Endometrium (tissue), 2 donors: Measurements from ENCODE around the gene NELFA.

Experiments used
- FAIRE-seq: peaks from 2 replicates; lab custom pipeline; 2012; peaks lifted over from hg19 to GRCh38; lab: Jason Lieb, UNC
- donor health status: control.
- donor health status: control.

Gene NELFA

DNA sequence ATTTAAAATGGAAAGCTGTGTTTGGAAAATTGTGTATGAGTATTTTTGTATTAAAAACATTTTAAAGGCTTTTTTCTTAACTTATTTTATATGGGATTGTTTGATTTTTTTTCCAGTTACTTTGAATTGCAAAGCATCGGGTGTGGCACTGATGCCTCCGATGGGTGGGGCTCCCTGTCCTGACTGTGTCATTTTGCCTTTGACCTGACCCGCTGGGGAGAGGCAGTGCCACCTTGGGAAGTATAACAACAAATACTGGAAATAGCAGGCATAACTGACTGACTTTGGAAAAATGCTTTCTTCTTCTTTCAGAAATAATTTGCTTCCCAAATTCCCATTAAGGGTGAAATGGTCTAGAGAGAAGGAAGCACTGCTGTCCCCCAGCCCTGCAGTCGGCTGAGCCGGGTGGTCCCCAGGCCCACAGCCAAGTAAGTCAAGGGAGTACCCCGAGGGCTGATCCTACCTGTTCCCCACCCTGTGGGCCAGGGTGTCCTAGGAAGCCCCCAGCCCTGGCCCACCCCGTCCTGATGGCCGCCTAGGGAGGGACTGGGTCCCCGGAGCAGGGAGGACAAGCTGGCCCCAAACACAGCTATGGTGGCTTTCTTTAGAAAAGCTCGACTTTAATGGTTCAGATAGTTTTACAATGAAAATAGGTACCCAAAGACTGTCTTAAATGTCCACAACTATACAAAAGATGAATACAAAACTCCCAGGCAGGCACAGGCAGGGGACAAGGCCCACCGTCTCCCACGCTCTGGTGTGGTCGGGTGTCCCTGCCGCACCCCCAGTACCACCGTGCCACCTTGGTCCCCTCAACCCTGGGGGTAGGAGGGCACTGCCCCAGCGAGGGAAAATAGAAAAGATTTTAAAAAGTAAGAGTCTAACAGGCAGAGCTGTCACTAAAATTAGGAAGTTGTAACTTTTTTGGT, 26.4 kb downstream of the NELFA start:
- no peak for FAIRE-seq

DNA sequence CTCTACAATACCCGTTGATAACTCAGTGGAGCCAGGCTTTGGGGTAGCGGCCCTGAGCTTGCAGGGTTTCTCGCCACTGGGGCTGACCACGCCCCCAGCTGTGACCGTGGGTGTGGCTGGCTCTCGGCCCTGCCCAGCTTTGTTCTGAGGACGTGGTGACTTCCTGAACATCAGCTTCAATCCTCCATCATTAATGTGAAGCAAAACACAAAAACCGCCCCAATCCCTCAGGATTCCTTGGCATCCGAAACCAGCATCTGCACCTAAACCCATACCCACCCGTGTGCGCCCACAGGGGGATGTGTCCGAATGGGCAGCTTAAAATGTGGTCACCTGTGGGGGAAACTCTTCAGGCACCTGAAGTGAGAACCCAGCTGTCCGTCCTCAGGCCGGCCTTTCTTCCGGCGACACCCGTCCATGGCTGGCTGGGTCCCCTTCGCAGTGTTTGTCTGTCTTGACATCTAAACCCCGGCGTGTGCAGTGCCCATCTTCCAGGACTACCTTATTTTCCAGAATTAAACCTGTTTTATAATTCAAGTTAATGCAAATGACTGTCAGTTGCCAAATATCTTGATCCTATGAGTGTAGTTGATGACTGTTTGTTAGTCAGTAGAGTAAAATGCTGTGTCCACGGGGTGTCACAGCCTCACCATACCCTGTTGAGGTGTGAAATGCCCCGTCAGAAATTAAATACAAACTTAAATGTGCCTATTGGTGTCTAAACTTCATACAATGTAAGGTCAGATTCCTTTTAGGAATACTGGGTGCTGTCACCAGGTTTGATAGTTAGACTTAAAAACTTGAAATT, 27.3 kb downstream of the NELFA start:
- no peak for FAIRE-seq

DNA sequence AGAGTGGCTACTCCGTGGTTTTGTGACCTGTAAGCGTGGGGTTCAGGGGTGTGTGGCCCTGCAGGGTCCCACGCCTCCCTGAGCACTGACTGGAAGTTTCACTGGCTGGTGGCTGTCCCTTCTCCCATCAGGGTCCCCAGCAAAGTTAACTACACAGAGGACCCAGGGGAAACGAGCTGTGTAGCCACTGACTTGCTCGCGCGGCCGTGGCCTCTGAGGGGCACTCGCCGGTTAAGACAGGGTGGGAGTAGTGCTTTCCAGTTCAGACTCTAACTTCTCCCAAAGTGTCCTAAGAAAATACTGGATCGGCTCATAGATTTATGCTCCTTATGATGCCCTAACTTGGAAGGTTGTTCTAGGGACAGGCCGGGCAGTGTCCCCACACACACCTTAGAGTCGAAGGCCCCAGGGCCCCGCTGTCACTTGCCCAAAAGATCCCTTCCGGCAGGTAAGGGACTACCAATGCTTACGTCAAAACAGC, 28.2 kb downstream of the NELFA start:
- no peak for FAIRE-seq

DNA sequence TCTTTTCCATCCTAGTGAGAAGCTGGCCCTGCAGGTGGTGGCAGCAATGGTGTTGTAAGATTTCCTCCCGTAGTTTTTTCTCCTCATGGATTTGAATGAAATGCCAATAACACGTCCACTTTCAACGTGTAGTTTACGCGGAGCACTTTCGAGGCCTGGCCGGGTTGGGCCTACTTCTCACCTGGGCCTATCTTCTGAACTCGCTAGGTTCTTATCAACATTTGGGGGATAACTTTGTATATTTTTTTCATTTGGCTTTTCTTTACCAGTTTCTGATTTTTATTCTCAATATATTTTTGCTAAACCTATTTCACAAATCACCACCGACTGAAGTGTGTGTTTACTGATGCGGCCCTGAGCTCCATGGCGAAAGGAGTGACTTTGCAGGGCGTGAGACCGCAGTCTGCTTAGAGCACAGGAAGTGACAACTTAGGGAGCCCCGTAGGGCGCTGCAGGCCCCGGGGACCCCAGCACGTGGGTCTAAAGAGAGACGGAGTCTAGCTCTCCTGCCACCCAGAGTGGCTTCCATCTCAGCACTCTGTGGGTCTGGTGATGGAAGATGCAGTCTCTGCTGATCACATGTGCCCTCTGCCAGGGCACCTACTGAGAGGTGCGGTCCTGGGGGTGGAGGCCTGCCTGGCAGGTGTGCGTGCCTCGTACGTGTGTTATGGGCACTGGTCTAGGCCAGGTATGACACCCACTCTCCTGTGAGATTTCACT, 29.1 kb downstream of the NELFA start:
- no peak for FAIRE-seq

DNA sequence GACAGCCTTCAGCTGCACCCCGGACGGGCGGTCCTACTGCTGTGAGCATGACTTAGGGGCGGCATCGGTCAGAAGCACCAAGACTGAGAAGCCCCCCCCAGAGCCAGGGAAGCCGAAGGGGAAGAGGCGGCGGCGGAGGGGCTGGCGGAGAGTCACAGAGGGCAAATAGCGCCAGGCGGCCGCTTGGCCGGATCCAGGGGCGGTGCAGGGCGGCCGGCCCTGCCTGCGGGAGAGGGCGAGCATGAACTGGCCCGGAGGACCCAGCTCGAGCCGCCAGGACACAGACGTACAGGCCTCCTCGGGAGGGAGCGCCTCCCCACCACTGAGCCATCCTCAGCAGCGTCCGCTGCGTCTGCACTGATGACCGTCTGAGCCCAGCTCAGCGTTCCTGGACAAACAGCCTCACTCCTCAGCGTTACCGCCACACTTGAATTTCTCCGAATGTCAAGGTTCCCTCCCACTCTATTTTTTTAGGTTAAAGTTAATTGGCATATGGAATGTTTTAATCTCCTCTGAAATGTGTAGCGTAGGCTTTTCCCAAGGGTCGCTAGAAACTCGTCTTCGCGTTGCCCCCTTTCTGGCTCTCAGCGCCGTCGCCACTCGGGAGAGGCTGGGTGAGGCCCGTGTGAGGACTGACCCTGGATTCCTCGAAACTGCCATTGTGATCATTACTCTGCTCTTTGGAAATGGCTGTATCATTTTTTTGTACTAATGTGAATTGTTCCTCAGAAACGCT, 29.9 kb downstream of the NELFA start:
- no peak for FAIRE-seq

DNA sequence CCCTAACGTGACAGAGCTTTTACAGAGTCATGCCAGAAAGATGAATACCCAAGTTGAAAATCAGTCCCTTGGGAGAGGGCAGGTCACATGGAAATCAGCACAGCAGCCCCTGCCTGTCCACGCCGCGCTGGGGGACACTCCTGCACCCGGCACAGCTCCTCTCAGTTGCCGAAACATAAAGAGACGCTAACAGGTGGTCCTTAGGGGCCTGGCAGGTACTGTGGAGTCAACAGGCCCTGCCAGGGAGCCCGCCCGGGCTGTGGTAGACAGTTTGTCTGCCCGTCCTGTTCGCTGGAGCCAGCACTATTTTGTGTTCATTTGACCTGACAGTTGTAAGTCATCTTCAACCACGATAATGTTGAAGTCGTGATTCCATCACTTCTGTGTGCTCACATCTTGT, 30.5 kb downstream of the NELFA start:
- no peak for FAIRE-seq

DNA sequence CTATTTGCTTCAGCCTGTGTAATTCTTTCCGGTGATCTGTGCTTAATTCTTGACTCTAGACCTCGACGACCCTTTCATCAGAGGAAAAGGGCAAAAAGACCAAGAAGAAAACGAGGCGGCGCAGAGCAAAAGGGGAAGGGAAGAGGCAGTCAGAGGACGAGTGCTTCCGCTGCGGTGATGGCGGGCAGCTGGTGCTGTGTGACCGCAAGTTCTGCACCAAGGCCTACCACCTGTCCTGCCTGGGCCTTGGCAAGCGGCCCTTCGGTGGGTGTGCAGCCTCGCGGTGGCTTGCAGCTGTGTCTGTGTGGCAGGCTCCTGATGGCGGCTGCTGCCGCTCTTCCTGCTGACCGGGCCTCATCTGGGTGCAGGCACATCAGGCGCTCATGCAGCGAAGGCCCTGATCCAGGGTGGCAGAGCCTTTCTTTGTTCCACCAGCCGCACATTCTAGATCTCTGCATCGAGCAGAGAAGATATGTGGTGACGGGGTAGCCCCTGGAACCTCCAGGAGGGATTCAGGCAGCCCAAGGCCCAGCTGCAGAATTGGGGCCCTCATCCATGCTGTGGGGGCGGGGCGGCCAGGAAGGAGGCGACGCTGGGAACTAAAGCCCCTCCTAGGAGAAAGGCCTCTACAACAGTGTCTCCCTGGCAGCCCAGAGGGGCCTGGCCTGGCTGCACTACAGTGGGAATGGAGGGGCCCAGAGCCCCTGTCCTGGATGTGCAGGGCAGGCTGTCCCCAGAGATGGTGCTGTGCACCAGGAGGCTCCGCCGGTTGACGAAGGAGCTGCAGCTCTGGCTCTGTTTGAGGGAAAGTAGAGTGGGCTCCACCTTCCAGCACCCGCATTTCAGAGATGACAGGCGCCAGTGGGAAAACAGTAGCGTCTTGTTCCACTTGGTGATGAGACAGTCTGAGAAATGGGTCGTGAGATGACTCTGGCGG, 32.1 kb downstream of the NELFA start:
- FAIRE-seq: no peak

DNA sequence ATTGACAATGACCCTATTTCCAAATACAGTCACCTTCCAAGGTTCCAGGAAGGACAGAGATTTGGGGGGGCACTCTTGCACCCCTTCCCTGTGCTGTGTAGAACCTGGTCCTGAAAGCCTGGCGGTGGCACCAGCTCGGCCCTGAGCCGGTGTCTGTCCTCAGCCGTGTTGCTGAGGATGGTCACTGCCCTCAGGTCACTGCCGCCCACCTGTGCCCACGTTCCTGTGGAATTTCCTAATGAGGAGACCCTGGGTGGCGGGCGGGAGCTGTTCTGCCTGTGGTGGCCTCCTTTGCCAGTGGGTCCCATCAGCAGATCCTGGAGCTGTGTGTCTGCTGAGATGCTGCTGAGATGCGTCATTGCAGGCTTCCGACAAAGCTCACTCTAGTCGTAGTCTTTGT, 32.9 kb downstream of the NELFA start:
- FAIRE-seq: no peak

DNA sequence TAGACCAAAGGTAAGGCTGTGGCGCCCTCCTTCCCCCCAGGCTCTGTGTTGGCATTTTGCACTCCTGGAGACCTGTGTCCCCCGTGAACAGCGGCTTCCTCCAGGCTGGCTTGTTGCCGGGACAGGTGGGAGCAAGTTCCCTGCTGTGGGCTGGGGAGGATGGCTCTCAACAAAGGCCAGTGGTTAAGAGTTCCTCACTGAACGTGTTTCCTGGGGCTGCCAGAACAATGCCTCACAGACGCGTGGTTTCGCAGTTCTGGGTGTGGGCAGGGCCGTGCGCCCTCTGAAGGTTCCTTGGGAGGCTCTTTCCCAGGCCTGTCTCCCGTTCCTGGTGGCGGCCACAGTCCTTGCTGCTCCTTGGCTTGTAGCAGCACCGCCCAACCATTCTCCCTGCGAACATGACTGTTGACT, 33.4 kb downstream of the NELFA start:
- no peak for FAIRE-seq

DNA sequence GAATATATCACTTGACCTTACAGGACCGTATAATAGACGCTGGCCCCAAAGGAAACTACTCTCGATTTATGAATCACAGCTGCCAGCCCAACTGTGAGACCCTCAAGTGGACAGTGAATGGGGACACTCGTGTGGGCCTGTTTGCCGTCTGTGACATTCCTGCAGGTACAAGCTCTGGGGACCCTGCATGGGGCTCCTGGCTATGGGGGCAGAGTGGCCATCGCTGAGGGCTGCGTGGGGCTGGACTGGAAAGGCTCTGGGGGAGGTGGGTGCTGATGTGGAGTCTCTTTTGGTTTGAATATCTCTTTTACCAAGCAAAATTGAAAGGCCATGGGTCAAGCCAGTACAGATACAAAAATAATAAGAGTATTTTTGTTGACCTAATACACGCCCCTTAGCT, 33.9 kb downstream of the NELFA start:
- FAIRE-seq: no peak

DNA sequence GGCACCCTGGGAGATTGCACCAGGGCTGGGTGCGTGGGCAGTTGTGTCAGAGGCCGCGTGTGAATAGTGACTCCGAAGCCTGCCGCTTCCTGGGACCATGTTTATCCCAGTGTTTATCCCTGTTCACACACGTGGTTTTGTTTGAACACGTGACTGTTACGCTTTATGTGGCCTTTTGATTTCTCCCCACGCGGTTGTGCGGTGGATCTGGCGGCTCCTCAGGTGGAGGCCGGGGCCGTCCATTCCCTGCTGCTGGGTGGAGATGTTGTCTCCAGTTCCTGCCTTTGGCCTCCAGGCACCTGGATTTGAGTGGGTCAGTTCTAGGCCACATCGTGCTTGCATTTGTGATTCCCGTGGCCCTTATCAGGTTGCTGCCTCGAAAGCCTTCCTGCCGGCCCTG, 35.1 kb downstream of the NELFA start:
- FAIRE-seq: no peak

DNA sequence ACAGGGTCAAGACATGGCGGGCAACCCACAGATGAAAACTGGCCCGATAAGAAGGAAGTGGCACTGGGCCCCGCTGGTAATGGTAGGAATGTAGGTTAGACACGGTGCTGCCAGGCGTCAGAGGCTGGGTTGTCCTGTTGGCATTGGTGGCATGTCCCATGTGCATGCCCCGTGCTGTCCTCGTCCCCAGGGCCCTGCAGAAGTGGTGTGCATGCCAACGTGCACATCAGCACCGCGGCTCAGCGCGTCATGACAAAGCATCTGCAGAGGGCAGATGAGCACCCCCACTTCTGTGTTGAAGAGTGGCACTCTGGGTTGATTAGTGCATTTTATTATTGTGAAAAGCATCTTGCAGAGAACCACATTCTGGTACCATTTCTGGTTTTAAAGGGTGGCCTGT, 35.6 kb downstream of the NELFA start:
- FAIRE-seq: no peak

DNA sequence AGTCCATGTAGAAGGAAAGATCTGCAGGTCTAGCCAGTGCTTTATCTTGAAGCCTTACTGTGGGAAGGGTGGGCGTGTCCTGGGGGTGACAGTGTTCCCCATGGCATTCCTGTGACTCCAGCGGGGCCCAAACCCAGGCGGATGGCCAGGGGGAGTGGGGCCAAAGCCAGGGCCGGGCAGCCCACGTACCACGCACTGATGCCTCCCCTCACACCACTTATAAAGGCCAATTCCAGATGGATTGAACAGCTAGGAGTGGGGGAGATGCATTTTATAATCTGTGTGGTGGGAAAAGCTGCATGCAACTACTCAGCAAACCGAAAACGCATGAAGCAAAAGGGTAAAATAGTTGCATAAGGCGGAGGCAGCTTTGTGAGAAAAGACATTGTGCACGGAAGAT, 36.4 kb downstream of the NELFA start:
- FAIRE-seq: no peak

DNA sequence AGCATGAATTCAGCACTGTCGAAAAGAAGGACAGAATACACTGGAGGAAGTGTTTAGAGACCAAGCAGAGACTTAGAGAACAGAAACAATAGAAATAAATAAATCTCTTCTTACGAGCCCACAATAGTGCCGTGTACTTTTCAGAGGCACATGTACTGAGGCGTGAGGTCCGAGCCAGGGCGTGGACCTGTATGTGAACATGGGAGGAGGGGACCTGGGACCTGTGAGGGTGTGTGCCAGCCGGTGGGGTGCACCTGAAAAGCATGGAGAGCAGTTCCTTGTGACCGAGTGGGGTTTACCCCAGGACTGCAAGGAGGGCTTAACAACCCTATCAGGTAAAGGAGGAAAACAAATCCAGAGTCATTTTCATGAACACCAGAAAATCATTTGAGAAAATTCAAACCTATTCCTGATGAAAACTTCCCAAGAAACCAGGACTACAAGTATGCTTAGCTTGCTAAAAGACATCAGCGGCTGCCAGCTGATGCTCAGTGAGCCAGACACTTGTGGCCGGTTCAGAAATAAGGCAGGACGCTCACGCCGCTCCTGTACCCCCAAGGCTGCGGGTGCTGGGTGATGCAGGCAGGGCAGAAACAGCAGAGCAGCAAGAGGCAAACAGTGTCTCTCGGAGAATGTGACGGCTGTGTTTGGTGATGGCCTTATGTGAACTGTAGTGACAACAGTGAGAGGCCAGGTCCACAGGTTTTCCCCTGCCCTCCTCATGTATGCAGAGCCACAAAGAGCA, 37.1 kb downstream of the NELFA start:
- FAIRE-seq: no peak

DNA sequence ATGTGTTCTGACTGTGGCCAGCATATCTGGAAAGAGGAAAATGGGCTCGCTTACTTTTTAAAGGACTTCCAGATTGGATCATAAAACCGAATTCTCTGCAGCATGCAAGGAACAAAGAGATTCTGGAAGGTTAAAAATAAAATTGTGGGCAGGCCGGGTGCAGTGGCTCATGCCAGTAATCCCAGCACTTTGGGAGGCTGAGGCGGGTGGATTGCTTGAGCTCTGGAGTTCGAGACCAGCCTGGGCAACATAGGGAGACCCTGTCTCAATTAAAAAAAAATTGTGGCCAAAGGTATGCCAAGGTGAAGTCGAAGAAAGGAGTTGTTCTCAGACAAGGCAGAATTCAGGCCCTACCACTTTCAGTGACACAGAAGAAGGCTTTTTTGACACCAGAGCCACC, 37.8 kb downstream of the NELFA start:
- FAIRE-seq: no peak

DNA sequence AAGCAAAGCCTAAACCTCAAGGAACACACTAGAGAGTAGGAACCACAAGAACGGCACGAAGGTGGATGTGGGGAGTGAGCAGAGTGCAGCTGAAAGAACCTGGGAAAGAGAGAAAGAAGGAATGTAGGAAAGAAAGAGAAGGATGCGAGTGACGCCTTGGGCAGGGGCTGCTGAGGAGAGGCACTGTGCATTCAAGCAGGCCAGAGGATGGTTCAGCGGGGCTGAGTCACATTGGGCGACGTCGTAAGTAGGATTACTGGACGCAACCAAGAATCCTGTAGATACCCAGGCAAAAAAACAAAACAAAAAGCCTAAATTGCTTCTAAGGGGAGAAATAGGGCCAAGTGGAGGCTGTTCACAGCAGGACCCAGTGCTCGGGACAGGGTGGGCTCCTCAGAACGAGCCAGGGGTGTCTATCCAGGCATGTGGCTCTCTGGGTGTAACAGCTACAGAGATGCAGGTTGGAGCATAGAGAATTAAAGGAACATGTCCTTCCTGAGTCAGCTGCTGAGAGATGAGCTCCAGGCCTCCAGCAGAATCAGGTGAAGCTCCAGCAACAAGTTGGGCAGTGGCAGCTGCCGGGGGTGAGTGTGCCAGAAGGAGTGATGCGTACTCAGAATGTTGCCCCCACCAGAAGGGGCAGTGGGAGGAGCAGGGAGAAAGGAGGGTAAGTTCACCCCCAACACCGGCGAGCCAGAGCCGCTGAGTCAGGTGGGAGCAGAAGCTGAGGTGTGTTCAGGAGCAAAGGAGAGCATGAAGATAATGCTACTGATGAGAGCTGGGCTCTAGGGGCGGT, 38.6 kb downstream of the NELFA start:
- FAIRE-seq: no peak

DNA sequence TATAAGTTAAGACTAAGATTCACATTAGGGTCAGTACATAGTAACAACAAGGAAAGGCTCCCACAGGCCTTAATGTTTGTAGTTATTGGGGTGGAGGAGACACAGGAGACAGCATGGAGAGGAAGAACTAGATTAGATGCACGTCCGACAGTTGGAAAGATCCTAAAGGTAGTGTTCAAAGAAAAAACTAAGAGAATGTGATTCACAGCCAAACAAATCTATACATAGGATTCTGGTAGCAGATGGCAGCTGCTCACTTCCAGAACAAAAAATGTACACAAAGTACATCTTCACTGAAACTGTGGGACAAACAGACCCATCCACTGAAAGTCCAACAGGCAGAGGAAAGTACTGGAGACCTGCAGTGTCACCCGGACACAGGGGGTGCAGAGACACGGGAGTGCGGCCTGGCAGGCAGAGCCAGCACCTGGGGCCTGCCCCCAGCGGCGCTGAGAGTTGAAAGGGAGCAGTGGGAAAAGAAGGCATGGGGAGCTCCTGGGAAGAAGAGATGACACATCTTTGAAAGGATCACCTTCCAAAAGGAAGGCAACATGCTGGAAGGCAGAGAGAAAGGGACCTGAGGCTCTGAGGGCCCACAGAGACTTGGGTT, 40.0 kb downstream of the NELFA start:
- FAIRE-seq: no peak

DNA sequence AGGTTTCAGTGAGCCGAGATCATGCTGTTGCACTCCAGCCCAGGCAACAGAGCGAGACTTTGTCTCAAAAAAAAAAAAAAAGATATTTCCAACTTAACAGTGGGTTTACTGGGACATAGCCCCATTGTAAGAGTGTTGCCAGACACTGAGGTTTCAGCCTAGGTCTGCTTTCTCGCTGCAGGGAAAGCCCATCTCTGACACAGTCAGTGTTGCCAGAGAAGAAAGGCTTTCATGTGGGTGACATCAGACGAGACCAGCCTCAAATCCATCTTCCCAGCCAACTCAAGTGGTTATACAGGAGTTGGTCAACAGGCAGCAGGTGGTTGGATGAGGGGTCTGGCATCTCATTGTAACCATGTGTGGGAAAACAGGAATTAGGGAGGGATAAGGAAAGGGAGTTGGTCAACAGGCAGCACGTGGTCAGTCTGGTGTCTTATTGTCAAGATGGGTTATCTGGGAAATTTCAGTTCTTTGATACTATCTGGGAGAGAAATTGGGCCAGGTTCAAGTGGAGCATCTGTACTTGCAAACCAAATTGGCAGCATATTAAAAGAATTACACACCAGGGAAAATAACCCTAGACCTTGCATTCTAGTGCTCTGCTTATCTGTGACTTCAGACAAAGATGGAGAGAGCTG, 41.1 kb downstream of the NELFA start:
- FAIRE-seq: no peak
